GM19467 (cell line): ENCODE data around the gene CFAP99.
"Not testable (repeated sequence)": the region's sequence is repeated elsewhere in the genome, so short reads cannot be mapped to it uniquely, and the experiment has no call there.

Experiments
- ATAC-seq: cut with Tn5 transposase; IDR thresholded peaks from one replicate; pipeline ENCODE4 v1.9.1; 2021; ENCODE audit warnings: mild to moderate bottlenecking, moderate library complexity; ENCODE audit not compliant: unreplicated experiment

The CFAP99 gene

DNA sequence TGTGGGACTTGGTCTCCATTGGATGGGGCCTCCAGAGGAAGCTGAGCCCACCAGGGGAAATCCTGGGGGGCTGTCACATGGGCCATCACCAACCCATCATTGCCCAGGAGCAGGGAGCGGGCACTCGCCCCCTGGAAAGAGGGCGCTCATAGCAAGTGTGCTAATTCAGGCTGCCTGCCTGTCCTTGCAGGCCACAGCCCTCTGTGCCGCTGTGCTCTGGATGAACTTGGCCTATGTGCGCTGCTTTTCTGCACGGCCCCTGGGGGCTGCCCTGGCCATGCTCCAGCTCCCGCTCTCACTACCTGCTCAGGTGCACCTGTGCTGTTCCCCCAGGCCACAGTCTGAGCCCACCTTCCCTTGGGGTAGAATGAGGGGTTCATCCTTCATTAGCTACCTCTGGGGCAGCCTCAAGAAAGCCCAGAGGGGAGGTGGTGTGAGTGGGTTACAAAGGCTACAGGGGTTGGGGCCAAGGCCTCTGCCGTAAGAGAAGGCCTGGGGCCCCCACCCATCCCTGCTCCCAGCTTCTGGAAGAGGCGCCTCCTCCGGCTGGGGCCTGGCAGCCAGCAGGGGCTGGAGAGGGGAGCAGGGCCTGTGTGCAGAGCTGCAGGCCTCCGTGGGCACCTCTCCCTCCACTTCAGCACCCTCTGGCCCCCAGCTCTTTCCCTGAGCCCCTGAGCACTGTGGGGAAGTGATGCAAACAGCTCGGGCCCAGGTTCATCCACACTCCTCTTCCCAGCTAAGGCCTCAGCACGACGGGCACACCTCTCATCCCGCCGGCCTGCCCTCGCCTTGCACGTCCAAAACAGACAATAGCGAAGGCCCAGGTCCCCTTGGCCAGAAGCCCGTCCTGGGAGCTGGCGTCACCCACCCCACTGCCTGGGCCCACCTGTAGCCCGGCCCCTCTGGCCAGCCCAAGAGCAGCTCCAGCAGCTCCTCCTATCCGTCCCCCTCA, 8.9 kb downstream of the CFAP99 start:
- no peak for ATAC-seq

DNA sequence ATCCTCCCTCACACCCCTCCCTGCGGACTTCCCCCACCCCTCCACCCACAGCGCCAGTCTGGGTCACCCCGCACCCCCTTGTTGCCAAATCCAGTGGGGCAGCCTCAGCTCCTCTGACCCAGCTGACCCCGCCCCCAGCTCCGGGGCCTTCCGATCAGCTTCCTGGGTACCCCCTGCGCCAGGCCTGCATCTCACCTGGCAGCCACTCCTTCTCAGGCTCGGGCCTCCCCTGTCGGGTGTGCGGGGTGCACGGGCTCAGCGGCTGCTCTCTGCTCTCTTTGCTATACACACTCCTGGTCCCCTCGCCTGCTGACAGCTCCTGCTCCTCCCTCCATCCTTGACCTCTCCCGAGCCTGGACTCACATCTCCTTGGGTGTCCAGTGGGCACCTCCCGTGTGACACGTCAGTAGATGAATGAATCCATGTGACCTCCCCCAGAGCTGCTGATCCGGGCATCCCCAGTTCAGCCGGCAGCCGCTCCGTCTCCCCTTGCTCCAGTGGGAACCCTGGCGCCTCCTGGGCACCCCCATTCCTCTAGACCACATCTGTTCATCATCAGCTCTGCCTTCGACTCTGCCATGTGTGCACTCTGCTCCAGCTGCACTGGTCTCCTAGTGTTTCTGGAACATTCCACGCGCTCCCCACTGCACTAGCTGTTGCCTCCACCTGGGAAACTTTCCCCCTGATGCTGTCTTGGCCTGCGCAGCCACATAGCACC, 9.9 kb downstream of the CFAP99 start:
- ATAC-seq: no peak

DNA sequence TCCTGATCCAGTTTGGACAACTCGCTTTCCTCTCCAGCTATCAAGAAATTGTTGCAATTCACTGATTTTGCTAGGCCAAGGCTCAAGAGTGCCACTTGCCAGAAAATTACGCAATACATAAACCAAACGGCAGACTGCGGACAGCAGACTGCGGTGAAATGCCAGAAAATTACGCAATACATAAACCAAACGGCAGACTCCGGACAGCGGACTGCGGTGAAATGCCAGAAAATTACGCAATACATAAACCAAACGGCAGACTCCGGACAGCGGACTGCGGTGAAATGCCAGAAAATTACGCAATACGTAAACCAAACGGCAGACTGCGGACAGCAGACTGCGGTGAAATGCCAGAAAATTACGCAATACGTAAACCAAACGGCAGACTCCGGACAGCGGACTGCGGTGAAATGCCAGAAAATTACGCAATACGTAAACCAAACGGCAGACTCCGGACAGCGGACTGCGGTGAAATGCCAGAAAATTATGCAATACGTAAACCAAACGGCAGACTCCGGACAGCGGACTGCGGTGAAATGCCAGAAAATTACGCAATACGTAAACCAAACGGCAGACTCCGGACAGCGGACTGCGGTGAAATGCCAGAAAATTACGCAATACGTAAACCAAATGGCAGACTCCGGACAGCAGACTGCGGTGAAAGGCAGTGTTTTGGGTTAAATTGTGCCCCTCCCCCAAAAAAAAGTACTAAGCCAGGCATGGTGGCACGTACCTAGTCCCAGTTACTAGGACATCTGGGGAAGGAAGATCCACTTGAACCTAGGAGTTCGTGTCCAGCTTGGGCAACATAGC, 11.4 kb downstream of the CFAP99 start:
- ATAC-seq: not testable (repeated sequence)

DNA sequence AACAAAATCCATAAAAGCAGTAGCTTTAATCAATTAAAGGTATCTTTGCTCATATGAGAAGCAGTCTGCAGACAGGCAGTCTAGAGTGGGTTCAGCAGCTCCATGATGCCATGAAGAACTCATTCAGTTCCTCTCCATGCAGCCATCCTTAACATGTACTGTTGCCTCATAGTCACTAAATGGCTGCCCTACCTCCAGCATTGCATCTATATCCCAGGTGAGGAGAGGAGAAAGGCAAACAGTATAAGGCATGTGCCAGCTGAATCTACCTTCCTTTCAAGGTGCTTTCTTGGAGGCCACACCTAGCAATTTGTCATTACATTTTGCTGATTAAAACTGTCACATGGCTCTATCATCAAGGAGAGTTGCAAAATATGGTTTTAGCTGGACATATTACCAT, 13.2 kb downstream of the CFAP99 start:
- ATAC-seq: no peak

- no peak for ATAC-seq
These were observed 14.3 kb downstream of the CFAP99 start for GRCh38 chr4:2432991-2433530.

- no peak for ATAC-seq
These were observed 15.0 kb downstream of the CFAP99 start for GRCh38 chr4:2433609-2434350.

GRCh38 chr4:2434420-2434819, 15.7 kb downstream of the CFAP99 start:
- ATAC-seq: no peak

- no peak for ATAC-seq
These were observed 17.5 kb downstream of the CFAP99 start for GRCh38 chr4:2436301-2436700.

GRCh38 chr4:2436761-2437474, 18.2 kb downstream of the CFAP99 start:
- ATAC-seq: no peak

DNA sequence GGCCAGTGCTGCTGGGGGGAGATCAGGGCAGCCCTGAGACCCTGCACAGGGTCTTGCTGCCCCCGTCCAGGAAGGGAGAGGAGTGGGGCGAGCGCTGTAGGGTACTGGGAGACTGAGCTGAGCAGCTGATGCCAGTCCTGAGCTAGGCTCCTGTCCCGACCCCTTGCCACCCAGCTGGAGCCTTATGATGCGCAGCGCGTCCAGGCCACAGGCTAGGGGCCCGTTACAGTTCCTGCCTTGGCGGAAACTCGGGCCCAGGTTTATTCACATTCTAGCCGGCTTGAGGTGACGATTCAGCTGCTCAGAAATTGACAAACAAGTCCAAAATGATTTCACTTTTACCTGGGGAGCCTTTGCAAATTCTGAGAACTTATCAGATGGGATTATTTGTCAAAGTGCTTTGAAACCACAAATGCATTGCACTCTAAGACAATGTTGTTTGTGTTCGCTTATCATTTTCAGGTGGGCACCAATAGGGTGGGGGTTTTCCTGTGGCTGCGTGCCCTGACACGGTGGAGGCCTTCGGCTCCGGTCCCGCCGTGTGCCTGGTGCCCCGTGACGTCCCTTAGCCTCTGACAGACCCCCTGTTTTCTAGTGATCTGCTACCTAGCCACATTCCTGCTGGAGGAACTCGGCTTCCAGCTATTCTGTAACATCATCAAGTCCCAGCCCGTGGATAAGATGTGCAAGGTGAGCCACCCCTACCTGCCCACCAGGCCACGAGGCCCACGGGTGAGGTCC, 18.9 kb downstream of the CFAP99 start:
- ATAC-seq: no peak

- ATAC-seq: no peak
These were observed 20.3 kb downstream of the CFAP99 start for GRCh38 chr4:2438822-2439718.

DNA sequence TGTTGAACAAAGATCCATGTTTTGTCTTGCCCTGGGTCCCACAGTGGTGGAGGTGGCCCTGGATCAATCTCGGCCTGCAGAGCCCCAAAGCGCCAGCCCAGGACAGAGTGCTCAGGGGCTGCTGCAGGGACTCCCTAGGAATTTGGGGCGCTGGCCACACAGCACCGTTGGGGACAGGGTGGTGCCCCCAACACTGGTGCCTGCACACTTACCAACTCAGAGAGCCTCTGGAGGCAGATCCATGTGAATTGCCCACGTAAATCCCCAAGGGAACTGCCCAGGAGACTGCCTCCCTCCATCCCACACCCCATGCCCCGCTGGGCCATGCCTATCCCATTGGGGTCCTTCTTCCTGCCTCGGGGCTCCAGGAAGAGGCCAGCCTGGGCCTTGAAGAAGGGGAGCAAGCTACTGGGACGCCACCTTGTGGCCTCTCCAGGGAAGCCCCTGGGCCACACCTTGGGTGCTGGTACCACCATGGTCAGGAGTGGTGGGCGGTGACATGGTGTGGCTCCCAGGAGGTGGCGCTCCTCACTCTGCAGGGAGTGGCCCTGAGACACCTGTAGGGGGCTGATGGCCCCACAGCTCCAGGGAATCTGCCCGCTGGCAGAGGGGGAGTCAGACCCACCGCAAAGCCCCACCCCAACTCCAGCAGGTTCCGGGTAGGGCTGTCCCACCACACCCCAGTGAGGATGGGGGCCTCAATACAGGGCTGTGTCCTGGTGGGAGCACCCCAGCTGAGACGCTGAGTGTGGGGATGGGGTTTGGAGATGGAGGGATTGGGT, 22.8 kb downstream of the CFAP99 start:
- ATAC-seq: peak; percentile 71

DNA sequence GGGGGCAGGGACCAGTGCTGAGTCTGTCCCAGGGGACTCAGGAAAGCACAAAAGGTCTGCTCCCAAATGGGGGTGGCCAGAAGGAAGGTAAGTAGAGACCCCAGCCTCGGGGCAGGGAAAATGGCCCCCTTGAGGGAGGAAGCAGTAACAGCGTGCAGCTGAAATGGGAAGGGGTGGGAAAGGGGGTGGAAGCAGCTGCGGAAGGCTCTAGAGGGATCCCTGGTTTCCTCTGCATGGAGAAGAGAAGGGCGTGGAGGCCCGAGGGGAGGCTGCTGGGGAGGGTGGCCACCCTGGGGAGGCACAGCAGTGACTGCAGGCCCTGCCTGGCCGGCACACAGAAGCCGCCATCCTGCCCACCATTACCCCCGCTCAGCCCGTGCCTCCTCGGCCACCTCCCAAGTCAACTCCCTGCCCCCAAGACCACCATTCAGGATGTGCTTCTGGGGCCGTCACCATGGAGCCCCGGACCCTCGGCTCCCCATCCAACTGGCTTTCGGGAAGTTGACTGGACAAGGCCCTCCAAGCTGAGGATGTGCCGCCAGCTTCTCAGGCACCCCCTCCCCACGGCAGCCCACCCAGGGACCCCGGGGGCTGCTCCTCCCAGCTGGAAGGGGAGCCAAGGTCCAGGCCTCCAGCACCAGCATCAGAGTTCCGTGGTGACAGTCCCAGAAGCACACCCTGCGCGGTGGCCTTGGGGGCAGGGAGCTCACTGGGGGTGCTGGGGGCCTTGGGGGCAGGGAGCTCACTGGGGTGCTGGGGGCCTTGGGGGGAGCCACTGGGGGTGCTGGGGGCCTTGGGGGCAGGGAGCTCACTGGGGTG, 23.6 kb downstream of the CFAP99 start:
- ATAC-seq: no peak

DNA sequence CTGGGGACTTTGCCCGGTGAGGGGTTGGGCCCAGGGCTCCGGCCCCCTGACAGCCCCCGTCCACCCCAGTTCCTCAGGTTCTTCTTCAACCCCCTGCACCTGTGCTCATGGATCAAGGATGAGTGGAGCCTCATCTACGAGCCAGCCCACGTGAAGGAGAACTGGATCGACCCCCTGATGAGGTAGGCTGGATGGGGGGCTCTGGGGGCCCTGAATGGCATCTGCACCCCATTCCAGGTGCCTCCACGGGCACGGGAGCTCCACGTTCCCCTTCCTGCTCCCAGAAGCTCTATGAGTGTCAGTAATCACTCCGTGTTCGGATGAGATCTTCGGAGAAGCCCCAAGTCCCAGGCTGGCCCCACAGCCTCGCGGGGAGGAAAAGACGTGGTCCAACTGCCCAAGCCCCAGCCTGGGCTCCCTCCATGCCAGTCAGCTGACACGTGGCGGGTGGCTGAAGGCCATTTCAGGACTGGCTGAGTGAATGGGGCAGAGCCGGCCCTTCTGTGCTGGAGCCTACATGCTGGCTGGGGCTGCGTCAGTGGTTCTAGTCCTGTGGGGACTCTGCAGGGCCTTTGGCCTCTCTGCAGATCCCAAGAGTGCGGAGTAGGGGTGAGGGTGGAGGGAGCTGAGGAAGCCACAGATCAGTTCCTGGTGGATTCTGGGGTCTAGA, 24.4 kb downstream of the CFAP99 start:
- no peak for ATAC-seq

DNA sequence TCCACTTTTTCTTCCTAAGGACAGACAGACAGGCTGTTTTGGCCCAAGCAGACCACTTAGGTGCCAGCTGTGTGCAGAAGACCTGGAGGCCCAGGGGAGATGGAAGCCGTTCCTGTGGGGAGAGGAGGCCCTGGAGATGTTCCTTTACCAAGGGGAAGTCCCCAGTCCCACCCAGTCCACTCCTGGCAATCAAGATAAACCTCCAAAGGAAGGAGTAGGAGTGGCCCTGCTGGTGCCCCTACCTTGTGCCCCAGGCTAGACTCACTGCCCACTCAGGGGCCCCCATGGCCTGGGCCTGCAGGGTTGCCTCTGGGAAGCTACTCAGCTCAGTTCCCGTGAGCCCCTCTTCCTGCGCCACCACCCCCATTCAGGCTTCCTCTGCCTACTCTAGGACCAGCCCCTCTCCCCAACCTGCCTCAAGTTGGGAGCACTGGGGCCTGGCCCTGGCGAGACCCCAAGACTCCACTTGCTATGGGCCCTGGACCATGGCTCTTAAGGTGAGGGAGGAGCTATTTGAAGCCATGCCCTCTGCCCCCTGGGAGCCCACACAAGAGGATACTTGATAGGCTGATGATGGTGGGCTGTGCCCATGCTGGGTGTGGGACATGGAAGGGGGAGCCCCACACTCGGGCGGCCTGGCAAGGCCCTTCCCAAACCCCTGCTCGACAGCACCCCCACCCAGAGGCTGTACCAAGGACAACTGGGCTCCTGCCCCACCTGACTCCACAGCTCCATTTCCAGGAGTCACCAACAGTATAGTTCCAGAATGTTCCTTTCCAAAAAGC, 25.4 kb downstream of the CFAP99 start:
- no peak for ATAC-seq
